CD4-positive, alpha-beta T cell treated with Interleukin-15 for 1 hour (primary cell): ENCODE measurements around the gene ZCCHC2.

Source experiments
- DNase-seq: peaks from one replicate; pipeline ENCODE4 v3.0.0-alpha.2; 2020

Gene ZCCHC2

DNA sequence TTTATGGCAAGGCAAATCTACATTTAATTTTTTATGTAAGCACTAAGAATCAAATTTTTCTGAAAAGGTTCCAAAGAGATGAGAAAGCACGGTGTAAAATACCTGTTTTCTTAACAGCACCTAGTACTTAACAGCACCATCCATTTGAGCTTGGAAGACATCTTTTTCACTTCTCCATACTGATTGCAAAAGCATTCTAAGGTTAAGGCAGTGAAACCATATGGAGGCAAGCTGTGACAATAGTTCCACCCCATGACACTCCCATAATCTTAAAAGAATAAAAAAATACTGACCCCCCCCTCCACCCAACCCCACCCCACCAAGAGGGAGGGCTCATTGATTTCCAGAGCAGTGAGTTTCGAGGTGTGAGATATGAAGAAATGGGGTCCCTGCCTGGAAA lies 60.6 kb downstream of the ZCCHC2 start:
- DNase-seq: no peak

DNA sequence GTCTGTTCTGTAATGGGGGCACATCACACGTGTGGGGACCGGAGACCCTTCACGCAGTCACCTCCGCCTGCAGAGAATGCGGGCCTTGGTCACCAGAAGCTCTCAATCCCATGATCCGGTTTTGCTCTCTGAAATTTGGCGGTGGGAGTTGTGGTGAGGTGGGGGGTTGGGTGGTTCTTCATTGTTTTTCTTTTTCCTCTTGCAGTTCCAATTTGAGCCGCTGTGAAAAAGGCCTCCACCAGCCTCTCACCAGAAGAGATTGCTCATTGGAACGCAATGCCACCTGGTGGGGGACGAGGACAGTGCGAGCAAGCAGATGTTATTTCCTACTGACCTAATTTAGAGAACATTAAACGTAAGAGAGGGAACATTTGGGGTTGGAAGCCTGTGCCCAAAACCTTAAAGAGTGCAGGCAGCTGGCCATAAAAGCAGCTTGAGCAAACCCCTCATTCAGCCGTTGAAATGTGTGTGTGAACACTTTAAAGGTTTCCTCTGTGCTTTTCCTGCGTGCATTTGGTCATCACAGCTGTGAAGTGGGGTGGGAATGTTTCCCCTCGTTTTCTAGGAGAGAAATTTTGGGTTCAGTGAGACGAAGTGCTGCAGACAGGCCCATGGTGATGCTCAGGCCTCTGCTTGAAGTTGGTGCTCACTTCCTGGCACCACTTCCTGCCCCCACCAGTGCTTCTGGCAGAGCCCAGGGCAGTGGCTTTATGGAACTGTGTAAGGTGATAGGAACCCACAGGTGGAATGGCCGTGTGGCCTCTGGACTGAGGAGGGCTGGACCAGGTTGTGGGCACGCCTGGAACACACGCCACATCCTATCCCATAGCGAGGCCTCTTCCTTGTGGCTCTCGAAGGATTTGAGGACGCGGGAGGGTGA lies 61.7 kb downstream of the ZCCHC2 start:
- peak; percentile 81 for DNase-seq

DNA sequence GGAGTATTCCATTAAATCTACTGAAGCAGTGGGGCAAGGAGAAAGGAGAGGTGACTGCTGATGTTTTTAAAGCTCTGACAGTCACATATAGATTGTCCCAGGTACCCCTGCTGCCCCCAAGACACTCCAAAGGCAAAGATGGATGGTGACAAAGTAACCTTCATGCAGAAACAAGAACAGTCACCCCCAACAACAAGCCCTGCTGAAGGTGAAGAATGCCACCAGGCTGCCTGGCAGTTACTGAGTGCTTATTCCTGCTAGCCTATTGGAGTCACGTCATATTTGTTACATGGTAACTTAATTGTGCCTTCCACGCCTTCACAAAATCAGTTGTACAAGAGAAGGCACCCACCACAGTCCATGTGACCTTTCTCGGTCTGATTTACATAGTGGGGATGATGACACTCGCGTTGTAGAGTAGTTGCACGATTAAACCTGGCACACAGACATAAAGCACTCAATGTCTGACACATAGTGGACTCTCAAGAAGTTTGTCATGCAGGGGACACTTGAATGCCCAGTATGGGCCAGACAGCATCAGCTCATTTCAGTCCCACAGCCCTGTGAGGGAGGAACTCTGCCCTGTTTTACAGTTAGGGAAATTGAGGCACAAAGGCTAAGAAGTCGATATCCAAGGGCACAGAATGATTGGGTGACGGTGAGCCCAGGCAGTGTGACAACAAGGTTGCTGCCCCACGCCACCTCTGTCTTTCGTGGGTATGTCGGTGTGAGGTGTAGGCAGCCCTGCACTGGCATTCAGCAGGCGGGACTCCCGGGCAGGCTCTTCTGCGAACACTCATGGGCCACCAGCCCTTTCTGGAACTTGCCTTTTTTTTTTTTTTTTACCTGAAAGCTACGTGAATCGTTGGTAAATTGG lies 62.7 kb downstream of the ZCCHC2 start:
- DNase-seq: no peak

DNA sequence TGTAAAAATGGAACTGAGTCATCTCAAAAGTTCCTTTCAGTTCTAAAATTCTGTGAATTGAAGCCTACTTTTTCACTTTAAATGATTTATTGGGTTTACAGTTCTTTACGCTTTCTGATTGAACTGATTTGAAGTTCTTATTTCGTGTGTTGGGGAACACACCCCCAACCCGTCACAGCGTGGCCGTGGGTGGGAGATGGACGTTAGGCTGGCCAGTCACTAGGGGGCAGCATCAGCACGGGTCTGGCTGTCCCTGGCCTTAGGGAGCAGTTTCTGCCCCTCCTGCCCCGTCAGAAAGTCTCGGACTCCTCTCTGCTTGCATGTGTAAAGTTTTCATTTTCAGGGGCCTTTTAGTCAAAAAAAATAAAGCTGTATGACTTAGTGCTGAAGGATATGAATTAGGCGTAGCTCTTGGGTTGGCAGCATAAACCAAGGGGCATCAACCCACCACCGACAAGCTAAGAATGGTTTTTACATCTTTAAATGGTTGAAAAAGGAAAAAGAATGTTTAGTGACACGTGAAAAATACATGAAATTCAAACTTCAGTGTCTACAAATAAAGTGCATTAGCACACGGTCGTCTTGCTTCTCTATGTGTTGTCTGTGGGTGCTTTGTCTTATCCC lies 63.4 kb downstream of the ZCCHC2 start:
- peak; percentile 53 for DNase-seq

DNA sequence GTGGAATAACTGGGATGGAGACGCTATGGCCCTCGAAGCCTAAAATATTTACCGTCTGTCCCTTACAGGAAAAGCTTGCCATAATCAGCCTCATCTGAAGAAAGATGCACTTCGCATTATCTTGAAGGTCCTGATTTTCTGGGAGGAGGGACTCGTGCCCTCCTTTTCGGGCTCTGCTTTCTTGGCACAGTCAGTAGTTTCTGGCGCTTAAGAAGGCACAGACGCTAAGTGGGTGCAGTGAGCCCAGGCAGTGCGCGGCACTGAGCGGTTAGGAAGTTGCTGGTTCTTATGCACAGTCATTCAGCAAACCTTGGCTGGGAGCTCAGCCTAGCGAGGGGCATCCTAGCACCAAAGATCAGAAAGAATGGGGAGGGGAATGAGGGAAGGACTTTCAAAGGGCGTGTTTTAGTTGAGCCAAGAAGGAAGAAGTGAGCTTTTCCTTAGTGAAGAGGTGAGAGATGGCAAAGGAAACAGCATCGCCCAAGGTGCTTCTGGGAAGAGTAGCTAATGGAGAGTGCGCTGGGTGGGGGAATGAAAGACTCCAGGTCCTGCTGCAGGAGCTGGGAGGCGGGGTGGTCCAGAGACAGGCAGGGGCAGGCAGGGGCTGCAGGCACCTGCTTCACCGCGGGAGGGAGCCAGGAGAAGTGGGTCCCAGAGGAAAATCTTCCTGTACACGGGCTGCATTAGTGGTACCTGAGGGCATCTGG lies 64.1 kb downstream of the ZCCHC2 start:
- DNase-seq: no peak

DNA sequence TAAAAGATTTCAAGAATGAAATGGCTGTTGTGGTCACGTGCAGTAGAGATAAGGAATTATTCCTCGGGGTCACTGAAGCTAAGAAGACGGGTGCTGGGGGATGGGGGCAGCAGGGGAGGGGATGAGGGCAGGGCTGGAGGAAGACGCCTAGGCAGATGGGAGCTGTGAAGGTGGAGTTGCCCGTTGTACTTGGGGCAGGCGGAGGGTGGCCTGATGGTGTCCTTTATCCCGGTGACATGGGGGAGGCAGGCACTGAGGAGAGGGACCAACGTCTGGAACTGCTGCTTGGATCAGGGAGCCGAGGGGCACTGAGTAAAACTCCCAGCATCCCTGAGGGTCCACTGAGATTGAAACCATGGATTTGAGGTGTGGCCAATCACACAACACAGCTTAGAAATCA lies 64.9 kb downstream of the ZCCHC2 start:
- DNase-seq: no peak

DNA sequence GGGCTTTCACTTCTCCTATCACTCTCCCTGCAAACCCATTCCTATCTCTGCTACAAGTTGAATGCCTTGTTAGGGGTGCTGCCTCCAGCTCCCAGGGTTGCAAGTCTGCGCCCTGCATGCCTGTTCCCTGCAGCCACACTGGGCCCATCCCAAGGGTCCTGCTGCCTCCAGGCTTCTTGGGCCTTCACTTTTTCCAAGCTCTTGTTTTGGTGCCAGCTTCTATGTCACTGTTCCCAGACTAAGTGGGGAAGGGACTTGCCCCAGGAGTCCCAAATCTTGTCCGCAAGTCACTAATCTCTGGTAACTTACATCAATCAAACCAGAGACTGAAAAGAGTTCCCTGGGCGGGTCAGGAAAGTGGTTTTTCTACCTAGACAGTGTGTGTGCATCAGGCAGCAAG lies 65.4 kb downstream of the ZCCHC2 start:
- DNase-seq: no peak

DNA sequence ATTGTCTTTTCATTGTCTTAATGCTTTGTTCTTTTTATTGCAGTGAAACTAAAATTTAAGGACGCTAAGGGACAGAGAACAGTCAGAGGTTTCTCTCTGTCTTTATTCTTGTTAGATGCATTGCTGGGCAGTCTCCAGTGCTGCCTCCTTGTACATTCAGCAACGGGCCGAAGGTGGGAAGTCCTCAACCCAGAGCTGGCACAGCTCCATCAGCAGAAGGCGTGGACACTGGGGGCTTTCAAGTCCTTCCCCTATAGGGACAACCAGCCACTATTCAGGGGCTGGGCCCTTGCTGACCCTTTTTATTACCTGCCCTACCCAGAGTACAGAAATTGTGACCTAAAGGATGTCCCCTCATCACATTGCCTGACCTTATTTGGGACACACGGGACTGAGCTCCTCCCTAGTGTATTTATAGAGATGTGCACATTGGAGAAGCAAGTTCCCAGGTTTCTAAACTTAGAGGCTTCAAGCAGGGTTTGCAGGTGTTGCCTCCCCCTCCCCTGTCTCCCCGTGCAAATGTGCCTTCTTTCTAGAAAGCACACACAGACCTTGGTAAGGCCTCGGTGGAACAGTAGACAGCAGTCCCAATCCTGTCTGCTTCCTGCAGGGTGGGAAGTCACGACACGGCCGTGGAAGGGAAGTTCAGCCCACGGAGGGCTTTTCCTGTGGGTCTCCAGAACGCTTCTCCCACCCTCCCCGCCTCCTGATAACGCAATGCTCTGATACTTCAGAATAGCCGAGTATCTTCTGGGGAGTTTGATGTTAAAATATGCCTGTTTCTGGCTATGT lies 68.2 kb downstream of the ZCCHC2 start:
- no peak for DNase-seq

DNA sequence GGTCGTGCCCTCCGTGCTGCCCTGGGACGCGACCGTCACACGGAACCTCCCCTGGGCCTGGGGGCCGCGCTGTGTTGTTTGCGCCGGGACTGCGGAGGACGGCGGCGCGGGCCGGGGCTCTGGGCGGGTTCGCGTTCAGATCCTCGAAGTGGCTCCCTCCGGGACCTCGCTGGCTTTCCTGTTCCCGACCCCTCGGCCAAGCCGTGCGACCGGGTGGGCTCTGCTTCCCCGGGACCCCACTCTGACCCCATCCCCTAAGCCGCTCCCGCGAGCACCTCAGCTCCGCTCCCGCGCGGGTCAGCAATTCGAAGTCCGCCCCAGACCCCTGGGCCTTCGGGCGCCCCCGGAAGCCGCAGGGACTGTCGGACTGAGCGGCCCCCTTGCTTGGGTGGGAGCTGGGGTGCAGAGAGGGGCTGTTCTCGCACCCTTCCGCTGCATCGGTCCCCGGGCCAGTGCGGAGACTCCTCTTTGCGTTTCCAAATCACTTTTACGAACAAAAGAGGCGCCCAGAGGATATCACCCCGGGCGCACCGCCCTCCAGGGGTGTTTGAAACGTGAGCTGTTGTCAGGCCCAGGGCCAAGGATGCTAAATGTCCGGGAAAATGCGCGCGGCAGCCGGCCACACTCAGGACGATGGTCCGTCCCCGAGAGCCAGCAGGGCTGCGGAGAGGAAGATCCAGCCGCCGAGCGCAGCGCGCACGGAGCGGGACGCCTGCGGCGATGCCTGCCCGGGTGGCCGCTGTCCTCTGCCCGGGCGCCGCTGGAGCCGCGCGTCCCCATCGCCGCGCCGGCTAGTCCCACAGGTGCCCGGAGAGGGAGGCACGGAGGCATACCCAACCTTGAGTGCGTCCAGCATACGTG lies 73.5 kb downstream of the ZCCHC2 start:
- DNase-seq: no peak

DNA sequence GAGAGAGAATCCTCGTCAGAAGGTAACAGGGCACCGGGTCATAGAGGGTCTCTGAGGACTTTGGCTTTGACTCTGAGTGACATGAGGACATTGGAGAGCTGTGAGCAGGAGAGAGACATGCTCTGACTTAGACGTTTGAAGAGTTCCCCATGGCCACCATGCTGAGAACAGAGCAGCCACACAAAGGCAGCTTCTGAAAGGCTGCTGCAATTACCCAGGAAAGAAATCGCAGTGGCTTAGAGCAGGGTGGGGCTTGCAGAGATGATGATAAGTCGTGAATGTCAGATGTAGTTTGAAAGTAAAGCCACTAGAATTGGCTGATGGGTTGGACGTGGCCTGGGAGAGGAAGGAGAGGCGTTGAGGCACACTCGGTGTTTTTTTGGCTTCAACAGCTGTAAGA lies 79.0 kb downstream of the ZCCHC2 start:
- no peak for DNase-seq

DNA sequence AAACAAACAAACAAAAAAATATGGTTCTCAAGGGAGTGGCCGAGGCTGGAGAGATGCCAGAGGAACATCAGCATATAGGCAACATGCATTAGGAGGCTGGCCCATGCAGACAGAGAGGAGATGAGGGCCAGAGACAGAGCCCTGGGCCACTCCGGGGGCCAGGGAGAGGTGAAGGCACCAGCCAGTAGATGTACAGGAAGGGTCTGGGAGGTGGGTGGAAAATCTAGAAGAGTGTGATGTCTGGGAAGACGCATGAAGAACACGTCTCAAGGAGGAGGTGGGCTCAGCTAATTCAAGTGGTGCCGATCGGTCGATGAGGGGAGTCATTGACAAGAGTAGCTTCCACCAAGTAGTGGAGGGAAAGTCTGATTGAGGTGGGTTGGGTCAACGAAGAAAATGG lies 79.9 kb downstream of the ZCCHC2 start:
- no peak for DNase-seq

DNA sequence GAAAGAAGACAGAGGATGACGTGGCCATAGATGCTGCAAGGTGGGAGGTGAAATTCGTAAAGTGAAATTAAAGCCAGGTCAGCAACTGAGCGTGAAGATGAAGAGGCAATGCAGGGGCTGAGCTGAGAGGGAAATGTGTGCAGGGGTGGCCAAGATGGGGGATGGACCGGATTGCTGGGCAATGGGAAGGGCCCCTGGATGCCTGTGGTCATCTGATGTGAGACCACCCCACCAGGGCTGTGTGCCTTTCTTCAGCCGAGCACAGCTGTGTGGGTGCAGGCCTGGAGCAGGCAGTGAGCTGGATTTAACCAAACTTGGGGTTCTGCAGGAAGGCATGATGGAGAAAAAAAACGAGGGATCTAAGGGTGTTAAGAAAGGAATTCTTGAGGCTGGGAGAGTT lies 80.4 kb downstream of the ZCCHC2 start:
- no peak for DNase-seq

DNA sequence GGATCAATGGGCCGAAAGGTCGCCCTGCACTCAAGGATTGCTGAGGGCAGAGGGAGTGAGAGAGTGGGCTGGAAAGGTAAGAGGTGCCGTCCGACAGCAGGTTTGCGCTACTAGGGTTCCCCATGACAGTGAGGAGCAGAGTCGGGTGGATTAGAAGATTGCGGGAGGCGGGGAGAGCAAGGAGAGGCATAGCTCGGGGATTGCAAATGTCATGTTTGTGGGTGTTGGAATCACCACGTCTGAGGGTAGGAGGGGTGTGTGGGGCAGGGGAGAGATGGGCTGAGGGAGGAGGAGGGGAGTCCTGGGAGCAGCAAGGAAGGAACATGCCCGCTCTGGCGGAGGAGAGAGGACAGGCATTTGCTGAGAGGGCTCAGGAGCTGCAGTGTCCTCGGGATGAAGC lies 81.2 kb downstream of the ZCCHC2 start:
- no peak for DNase-seq

DNA sequence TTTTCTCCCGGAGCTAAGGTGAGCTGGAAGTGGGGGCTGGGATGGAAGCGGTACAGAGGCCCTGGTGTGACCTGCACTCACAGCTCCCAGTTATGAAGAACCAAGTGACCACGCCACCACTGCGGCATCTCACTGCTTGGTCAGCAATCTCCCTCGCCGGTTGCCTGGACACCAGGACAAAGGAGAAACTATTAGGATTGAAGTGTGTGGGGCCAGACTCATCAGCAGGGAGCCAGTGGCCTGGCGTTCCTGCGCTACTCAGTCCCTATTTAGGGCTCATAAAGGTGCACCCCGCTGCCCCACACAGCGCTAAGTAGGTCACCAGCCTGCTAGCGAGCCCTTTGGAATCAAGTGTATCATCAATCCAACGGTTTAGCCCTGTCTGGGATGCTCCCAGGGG lies 82.9 kb downstream of the ZCCHC2 start:
- no peak for DNase-seq

DNA sequence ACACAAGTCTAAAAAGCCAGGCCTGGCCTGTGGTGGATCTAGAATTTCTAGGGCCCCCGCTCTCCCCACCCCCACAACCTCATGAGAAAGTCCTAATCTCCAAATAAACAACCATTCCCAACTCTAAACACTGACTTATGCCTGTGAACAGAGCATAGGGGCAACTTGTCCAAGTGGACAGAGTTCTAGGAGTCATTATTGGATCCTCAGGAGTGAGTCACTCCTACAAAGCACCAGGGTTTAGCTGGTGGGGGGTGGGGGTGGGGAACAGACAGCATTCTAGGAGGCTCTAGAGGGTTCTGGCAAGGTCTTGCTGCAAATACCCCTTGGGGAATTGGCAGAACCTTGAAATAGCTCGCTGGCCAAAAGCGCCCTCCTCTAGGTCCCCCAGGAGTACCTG lies 83.3 kb downstream of the ZCCHC2 start:
- DNase-seq: no peak

DNA sequence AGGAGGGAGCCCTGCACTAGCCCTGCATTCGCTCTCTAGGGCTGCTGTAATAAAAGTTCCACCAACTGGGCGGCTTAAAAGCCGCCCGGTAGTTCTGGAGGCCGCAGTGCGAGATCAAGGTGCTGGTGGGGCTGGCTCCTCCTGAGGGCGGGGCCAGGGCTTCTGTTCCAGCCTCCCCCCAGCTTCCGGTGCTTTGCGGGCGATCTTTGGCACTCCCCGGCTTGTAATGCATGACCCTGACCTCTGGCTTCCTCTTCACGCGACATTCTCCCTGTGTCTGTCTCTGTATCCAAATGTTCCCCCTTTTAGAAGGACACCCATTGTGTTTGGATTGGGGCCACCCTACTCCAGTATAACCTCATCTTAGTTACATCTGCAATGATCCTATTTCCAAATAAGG lies 84.5 kb downstream of the ZCCHC2 start:
- DNase-seq: no peak

DNA sequence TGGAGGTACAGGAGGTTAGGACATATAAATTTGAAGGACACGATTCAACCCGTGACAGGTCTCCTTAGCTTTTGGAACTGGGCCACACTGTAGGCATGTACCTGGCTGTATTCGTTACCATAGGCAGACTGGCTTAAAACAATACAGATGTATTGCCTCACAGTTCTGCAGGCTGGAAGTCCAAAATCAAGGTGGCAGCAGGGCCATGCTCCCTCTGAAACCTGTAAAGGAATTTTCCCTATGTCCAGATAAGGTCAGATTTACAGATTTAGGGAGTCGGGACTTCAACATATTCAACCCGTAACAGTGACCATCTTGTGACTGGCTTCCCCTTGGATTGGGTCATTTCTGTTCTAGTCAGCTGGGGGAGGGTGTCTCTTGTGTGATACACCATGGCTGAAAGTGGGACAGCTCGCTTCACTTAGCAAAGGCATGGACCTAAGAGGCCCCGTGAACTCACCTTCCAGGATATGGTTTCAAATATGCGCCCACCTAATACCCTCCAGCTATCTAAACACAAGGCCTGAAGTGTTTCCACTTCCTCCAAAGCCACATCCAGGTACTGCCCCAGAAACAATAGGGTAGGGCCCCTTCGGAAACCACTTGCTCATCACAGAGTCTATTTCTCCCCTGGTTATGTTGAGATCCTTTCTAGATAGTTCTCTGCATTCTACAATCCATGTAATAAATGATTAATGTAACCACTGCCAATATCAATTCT lies 85.0 kb downstream of the ZCCHC2 start:
- no peak for DNase-seq

DNA sequence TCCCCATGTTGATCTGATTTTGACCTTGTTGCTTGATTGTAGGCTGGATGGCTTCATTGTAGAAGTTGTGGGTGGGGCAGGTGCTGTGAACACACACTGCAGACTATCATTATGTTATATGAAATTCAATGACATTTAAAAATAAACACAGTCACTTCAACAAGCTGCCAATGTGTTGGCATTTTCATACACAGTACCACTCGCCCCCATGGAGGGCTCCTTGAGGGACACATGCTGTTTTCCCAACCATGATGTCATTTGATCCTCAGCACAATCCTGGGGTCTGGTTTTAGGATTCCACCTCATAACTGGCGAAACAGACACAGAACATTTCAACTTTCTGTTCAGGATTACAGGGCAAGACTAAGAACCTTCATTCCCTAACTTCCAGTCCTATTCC lies 86.9 kb downstream of the ZCCHC2 start:
- no peak for DNase-seq

DNA sequence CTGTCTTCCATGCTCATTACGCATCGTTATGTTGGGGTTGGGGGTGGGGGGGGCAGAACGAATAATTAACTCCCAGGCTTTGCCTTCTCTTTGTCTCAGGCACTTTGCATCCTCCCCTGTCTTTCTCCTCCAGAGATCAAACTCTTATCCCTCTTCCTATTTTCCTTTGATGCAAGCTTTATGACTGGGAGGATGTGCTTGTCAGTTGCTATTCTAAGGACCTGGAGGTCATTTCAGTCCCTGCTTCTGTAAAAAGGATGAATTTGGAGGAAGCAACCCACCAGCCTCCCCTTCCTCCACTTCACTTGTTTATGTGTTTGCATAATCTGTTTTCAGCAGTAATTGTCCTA lies 87.5 kb downstream of the ZCCHC2 start:
- no peak for DNase-seq

DNA sequence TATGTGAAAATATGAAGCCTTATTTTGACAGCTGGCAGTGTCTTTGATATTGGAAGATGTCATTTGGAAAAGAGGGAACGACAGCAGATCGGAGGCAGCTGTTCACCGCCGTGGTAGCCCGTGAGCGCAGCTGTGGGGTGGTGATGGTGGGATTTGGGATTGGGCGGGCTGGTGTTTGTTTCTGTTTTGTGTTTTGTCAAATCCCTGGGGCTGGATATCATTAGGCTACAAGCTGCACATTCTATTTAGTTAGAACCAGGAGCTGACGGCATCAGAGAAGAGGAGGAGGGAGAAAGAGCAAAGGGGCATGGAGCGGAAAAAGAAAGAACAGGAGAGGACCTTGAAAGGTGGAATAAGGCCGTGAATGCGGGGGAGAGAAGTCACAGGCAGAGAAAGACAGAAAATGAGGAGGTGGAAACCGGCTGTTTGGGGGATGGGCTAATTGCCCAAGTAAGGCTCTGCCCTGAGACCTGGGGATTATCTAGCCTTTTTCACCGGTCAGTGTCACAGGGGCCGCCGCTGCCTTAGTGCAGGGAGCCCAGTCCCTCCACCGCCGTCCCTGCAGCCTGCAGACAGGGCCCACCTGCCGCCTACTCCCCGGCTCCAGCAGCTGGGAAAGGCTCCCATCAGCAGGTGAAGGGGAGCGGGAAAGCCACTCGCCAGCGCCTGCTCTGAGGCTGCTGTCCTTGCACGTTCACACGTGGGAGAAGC lies 88.0 kb downstream of the ZCCHC2 start:
- no peak for DNase-seq
